Neutrophil (primary cell): ENCODE results near the gene PKP3.

ENCODE experiments used
- H3K27ac ChIP-seq: fragments of 200-600 bp; sonication (generic); 2 replicates; pipeline ENCODE4 v1.5.1; 2016; ENCODE audit warnings: mild to moderate bottlenecking, moderate library complexity
- H3K27me3 ChIP-seq: fragments of 200-600 bp; sonication (generic); 2 replicates; pipeline ENCODE4 v1.6.0; 2016; ENCODE audit warnings: mild to moderate bottlenecking
- H3K36me3 ChIP-seq: fragments of 200-600 bp; sonication (generic); 2 replicates; pipeline ENCODE4 v1.5.1; 2017
- H3K4me1 ChIP-seq, 2 experiments: fragments of 200-600 bp in 1 of 2; sonication (generic) in 1 of 2; 1 replicate in 1 of 2; 2 replicates in 1 of 2; pipeline versions ENCODE4 v1.5.1 to v1.6.1; 2013 to 2016; ENCODE audit warnings: low read depth in 1 of 2, low read length in 1 of 2, mild to moderate bottlenecking in 1 of 2, moderate library complexity in 1 of 2; ENCODE audit not compliant: control insufficient read depth in 1 of 2, insufficient read depth in 1 of 2
- H3K4me3 ChIP-seq, 2 experiments: fragments of 200-600 bp in 1 of 2; sonication (generic) in 1 of 2; 1 replicate in 1 of 2; 2 replicates in 1 of 2; pipeline ENCODE4 v1.5.1; 2013 to 2016; ENCODE audit warnings: low read depth in 1 of 2, low read length in 1 of 2, mild to moderate bottlenecking in 1 of 2, moderate library complexity in 1 of 2
- H3K9me3 ChIP-seq: fragments of 200-600 bp; sonication (generic); 2 replicates; pipeline ENCODE4 v1.5.1; 2016
- TF ChIP-seq, protein P1 (sequence below): fragments of 200-600 bp; sonication (generic); IDR thresholded peaks from 2 replicates; pipeline ENCODE4 v1.5.1; 2016; ENCODE audit warnings: antibody characterized with exemption

PKP3 gene

DNA sequence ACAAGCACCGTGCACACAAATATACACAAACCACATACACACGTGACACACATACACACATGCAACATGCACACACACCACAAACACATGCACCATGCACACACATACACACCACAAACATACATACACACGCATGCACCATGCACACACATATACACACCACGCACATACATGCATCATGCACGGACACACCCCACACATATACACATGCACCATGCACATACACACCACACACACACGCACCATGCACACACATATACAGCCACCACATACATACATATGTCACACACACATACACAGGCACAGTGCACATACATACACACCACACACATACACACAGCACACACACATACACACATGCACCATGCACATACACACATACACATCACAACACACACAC is 37.4 kb upstream of the PKP3 start:
- TF ChIP-seq, protein P1, sequence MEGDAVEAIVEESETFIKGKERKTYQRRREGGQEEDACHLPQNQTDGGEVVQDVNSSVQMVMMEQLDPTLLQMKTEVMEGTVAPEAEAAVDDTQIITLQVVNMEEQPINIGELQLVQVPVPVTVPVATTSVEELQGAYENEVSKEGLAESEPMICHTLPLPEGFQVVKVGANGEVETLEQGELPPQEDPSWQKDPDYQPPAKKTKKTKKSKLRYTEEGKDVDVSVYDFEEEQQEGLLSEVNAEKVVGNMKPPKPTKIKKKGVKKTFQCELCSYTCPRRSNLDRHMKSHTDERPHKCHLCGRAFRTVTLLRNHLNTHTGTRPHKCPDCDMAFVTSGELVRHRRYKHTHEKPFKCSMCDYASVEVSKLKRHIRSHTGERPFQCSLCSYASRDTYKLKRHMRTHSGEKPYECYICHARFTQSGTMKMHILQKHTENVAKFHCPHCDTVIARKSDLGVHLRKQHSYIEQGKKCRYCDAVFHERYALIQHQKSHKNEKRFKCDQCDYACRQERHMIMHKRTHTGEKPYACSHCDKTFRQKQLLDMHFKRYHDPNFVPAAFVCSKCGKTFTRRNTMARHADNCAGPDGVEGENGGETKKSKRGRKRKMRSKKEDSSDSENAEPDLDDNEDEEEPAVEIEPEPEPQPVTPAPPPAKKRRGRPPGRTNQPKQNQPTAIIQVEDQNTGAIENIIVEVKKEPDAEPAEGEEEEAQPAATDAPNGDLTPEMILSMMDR: no peak
- no peaks in the 10 kb centered on the region for H3K36me3 ChIP-seq
- H3K9me3 ChIP-seq: no peaks in the 10 kb centered on the region
- peaks cover 47% of the 10 kb centered on the region for H3K27me3 ChIP-seq
- H3K4me3 ChIP-seq: no peak overlapping the region
- no peak overlapping the region for H3K27ac ChIP-seq
- H3K4me1 ChIP-seq: peaks cover 12 to 28% of the 10 kb centered on the region in 2 experiments

DNA sequence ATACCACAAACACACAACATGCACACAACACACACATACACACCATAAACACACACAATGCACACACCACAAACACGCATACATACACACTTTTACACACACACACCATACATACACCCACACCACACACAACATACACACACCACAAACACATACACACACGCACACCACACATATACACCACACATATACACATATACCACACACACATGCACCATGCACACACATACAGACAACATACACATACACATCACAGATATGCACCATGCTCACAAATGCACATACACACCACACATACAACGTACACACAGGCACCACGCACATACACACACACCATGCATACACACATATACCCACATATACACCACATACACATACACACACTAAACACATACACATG is 36.4 kb upstream of the PKP3 start:
- Histone ChIP-seq H3K4me1 (peaks cover 9 to 23% of the 10 kb centered on the region in 2 experiments), H3K36me3 (no peaks in the 10 kb centered on the region), H3K27me3 (peaks cover 40% of the 10 kb centered on the region), H3K27ac (no peak overlapping the region), H3K4me3 (no peak overlapping the region), H3K9me3 (no peaks in the 10 kb centered on the region)
- TF ChIP-seq, protein P1: no peak

DNA sequence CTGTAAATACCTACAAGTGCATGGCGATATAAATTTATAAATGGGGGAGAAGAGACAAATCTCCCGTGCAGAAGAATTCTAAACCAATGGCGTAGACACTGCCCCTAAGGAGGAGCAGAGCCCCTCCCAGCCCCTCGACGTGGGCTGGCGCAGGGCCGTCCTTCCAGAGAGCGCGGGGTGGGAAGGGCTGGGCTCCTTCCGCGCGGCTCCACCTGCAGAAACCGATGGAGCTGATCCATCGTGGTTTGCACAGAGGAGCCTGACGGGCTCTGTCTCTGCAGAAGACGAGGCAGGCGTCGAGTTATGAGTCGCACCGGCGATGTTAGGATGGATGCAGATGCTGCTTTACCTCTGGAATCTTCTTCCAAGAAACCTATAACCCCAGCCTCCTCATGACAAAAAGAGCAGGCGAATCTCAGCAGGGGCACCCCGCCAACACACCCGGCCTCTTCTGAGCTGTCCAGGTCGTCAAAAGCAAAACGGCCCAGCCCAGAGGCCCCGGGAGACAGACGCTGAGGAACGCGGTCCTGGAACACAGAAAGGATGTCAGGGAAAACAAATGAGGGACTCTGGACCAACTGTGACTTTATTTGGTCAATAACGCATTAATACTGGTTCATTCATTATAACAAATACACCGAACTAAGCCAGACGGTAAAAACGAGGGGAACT is 35.7 kb upstream of the PKP3 start:
- H3K27me3 ChIP-seq: peaks cover 33% of the 10 kb centered on the region
- no peak overlapping the region for H3K27ac ChIP-seq
- H3K9me3 ChIP-seq: no peaks in the 10 kb centered on the region
- H3K4me1 ChIP-seq: peaks cover 9 to 16% of the 10 kb centered on the region in 2 experiments
- no peaks in the 10 kb centered on the region for H3K36me3 ChIP-seq
- TF ChIP-seq, protein P1: no peak
- no peak overlapping the region for H3K4me3 ChIP-seq

DNA sequence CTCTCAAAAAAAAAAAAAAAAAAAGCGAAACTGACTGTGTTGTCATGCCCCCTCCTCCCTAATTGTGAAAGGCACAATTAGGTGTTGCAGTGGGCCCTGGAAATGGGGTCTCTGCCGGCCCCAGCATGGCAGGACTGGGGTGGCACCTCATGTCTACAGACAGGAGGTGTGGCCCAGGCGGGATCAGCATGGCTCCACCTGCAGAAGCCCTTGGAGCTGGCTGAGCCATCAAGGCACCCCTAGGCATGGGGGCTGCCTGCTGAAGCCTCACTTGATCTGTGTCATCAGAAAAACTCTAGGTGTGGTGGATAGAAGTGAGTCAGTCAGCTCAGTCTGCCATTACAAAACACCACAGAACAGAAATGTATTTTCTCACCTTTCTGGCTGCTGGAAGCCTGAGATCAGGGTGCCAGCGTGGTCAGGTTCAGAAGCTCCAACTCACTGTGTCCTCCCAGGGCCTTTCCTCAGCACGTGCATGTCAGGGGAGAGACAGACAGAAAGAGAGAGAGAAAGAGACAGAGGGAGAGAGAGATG is 34.8 kb upstream of the PKP3 start:
- Histone ChIP-seq H3K27ac (no peak overlapping the region), H3K9me3 (no peaks in the 10 kb centered on the region), H3K36me3 (no peaks in the 10 kb centered on the region), H3K4me1 (peaks cover 9 to 15% of the 10 kb centered on the region in 2 experiments), H3K4me3 (no peak overlapping the region), H3K27me3 (peaks cover 23% of the 10 kb centered on the region)
- TF ChIP-seq, protein P1: no peak

DNA sequence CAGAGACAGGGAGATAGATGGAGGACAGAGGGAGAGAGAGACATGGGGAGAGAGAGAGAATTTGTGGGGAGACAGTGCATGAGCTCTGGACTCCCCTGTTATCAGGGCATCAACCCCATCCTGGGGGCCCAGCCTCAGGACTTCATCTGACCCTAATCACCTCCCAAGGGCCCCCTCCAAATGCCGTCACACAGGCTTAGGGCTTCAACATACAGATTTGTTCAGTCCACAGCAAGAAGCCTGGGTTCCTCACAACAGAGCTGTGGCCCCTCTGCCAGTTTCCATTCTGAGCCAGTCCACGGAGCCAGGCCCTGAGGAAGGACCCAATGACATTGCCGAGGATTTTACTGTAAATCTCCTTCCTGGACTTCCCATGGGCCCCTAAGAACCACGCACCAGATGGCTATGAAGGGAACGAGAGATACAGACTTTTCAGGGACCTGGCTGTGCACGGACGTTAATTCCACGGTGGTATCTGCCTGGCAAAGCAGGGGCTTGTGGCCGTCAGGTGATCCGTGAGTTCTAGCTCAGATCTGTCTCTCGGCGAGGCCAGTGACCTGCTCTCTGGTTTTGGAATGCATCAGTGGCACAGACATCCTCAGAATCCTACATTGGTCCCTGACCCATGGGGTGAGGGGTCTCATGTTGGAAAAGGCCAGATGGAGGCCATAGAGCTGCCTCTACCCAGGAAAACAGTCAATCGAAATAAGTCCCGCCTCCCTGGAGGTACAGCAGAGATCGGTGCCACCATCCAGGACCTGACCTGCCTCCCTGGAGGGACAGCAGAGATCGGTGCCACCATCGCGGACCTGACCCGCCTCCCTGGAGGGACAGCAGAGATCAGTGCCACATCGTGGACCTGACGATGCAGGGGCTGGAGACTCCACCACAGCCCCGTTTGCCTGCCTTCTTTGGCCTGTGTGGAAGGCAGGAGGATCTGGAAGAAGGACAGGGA is 33.4 kb upstream of the PKP3 start:
- no peaks in the 10 kb centered on the region for H3K36me3 ChIP-seq
- TF ChIP-seq, protein P1: no peak
- H3K4me3 ChIP-seq: no peak overlapping the region

More for the DNA sequence above, 33.4 kb upstream of the PKP3 start:
- Histone ChIP-seq H3K4me1 (peaks cover 2 to 3% of the 10 kb centered on the region in 2 experiments), H3K27ac (no peak overlapping the region), H3K27me3 (peaks cover 28% of the 10 kb centered on the region), H3K9me3 (no peaks in the 10 kb centered on the region)
